H1 (cell line): Measurements from ENCODE around the gene LRG1. TPM values are rescaled to one million over a fixed set of nuclear protein-coding genes. Genes with fewer than 3 reads are reported as not detected.

Source experiments
- CTCF ChIA-PET: fragments of 300-600 bp; sonication (Branson Sonifier 250); formaldehyde crosslinking; loops from one replicate; lab custom pipeline; 2021; ENCODE audit not compliant: partially characterized antibody; lab: Charles Lee
- POLR2A ChIA-PET: fragments of 300-600 bp; sonication (Branson Sonifier 250); formaldehyde crosslinking; loops from one replicate; lab custom pipeline; 2021; ENCODE audit warnings: inconsistent platforms; ENCODE audit not compliant: partially characterized antibody; lab: Charles Lee
- DNase-seq, 2 experiments: peaks; one replicate each; pipeline versions ENCODE4 v3.0.0 to v3.0.0-alpha.2; 2010 to 2022; ENCODE audit warnings: low spot score in 2 of 2, low read depth in 1 of 2, mixed read lengths in 1 of 2
- FAIRE-seq: peaks from 2 replicates; lab custom pipeline; 2011; peaks lifted over from hg19 to GRCh38; lab: Jason Lieb, UNC
- H2AFZ ChIP-seq: 2 replicates; pipeline ENCODE4 v1.8.1; 2012; ENCODE audit warnings: low read length, inconsistent platforms
- H2AK5ac ChIP-seq: 2 replicates; pipeline ENCODE4 v1.6.1; 2013; ENCODE audit warnings: low read depth, low read length
- H2BK120ac ChIP-seq: replicated peaks from 2 replicates; pipeline ENCODE3; 2013; ENCODE audit warnings: low read depth, low read length, inconsistent platforms
- H2BK12ac ChIP-seq: 2 replicates; pipeline ENCODE4 v1.6.1; 2013; ENCODE audit warnings: low read depth, low read length
- H2BK15ac ChIP-seq: 2 replicates; pipeline ENCODE4 v1.6.1; 2013; ENCODE audit warnings: low read length
- H2BK20ac ChIP-seq: 2 replicates; pipeline ENCODE4 v1.6.1; 2013; ENCODE audit warnings: low read length
- H2BK5ac ChIP-seq: 2 replicates; pipeline ENCODE4 v1.6.1; 2013; ENCODE audit warnings: low read depth, low read length
- H3K14ac ChIP-seq: 2 replicates; pipeline ENCODE4 v1.6.1; 2013; ENCODE audit warnings: inconsistent platforms; ENCODE audit not compliant: insufficient read length
- H3K18ac ChIP-seq: 2 replicates; pipeline ENCODE4 v1.6.1; 2013; ENCODE audit warnings: low read length; ENCODE audit errors: extremely low read depth
- H3K23ac ChIP-seq: 2 replicates; pipeline ENCODE4 v1.6.1; 2013; ENCODE audit warnings: inconsistent platforms; ENCODE audit not compliant: insufficient read length
- H3K23me2 ChIP-seq: 2 replicates; pipeline ENCODE4 v1.6.1; 2013; ENCODE audit warnings: low read depth, low read length
- H3K27ac ChIP-seq: 2 replicates; pipeline ENCODE4 v1.6.1; 2011; ENCODE audit warnings: low read depth, low read length, inconsistent platforms
- H3K27me3 ChIP-seq, 4 experiments: replicated peaks in 1 of 4; 1 replicate in 1 of 4; 2 replicates in 3 of 4; pipeline versions ENCODE4 v1.6.1 to v1.8.1; 2011 to 2013; ENCODE audit warnings: low read length in 3 of 4, mild to moderate bottlenecking in 3 of 4, inconsistent platforms in 2 of 4, mixed read lengths in 2 of 4, moderate library complexity in 1 of 4; ENCODE audit not compliant: control insufficient read depth in 3 of 4, insufficient read depth in 3 of 4; ENCODE audit errors: extremely low read depth in 1 of 4
- H3K36me3 ChIP-seq, 4 experiments: 2 replicates each; pipeline versions ENCODE4 v1.6.1 to v1.8.1; 2011 to 2013; ENCODE audit warnings: mild to moderate bottlenecking in 4 of 4, low read length in 3 of 4, moderate library complexity in 2 of 4, control low read depth in 1 of 4, inconsistent platforms in 1 of 4; ENCODE audit not compliant: insufficient read depth in 4 of 4, control insufficient read depth in 2 of 4
- H3K4ac ChIP-seq: replicated peaks from 2 replicates; pipeline ENCODE3; 2013; ENCODE audit warnings: low read length, low read depth, mixed read lengths, inconsistent platforms; ENCODE audit not compliant: insufficient read length
- H3K4me1 ChIP-seq, 4 experiments: replicated peaks in 1 of 4; 1 replicate in 1 of 4; 2 replicates in 3 of 4; pipeline versions ENCODE4 v1.6.1 to v1.8.1; 2011 to 2013; ENCODE audit warnings: low read length in 3 of 4, inconsistent platforms in 2 of 4, mixed read lengths in 1 of 4; ENCODE audit not compliant: insufficient read depth in 4 of 4, control insufficient read depth in 3 of 4
- H3K4me2 ChIP-seq, 2 experiments: 2 replicates each; pipeline versions ENCODE4 v1.6.1 to v1.8.1; 2011 to 2013; ENCODE audit warnings: low read depth in 2 of 2, low read length in 2 of 2, control low read depth in 1 of 2, inconsistent platforms in 1 of 2, mild to moderate bottlenecking in 1 of 2; ENCODE audit not compliant: insufficient read depth in 1 of 2
- H3K4me3 ChIP-seq, 4 experiments: fragments of 200-600, 300-600 bp in 1 of 4; sonication (generic), shearing (Covaris generic), sonication (Bioruptor Twin) in 1 of 4; 2 replicates each; pipeline versions ENCODE4 v1.5.1 to v1.8.1; 2011 to 2016; ENCODE audit warnings: low read length in 4 of 4, low read depth in 3 of 4, control low read depth in 2 of 4, inconsistent platforms in 2 of 4, mild to moderate bottlenecking in 2 of 4, mixed read lengths in 1 of 4, moderate library complexity in 1 of 4; ENCODE audit not compliant: insufficient read depth in 2 of 4; ENCODE audit errors: extremely low read depth in 1 of 4
- H3K56ac ChIP-seq: replicated peaks from 2 replicates; pipeline ENCODE3; 2013; ENCODE audit warnings: low read depth, mild to moderate bottlenecking, mixed read lengths, low read length, inconsistent platforms; ENCODE audit not compliant: insufficient read length
- H3K79me1 ChIP-seq: 2 replicates; pipeline ENCODE4 v1.6.1; 2013; ENCODE audit warnings: low read depth, low read length, control low read depth
- H3K79me2 ChIP-seq, 2 experiments: 2 replicates each; pipeline versions ENCODE4 v1.6.1 to v1.8.1; 2012 to 2013; ENCODE audit warnings: low read length in 2 of 2, mild to moderate bottlenecking in 2 of 2, inconsistent platforms in 1 of 2; ENCODE audit not compliant: insufficient read depth in 2 of 2, control insufficient read depth in 1 of 2
- H3K9ac ChIP-seq, 4 experiments: replicated peaks in 1 of 4; 1 replicate in 1 of 4; 2 replicates in 3 of 4; pipeline versions ENCODE4 v1.6.1 to v1.8.1; 2011 to 2013; ENCODE audit warnings: low read depth in 3 of 4, low read length in 3 of 4, control low read depth in 2 of 4, mild to moderate bottlenecking in 2 of 4, moderate library complexity in 2 of 4, inconsistent platforms in 1 of 4; ENCODE audit errors: extremely low read depth in 1 of 4
- H3K9me3 ChIP-seq, 2 experiments: 2 replicates each; pipeline versions ENCODE4 v1.6.1 to v1.8.1; 2012 to 2013; ENCODE audit warnings: mild to moderate bottlenecking in 2 of 2, moderate library complexity in 2 of 2, control low read depth in 1 of 2, inconsistent platforms in 1 of 2, low read depth in 1 of 2, low read length in 1 of 2, mixed read lengths in 1 of 2; ENCODE audit not compliant: insufficient read depth in 2 of 2
- H4K20me1 ChIP-seq, 2 experiments: replicated peaks in 1 of 2; 2 replicates each; pipeline versions ENCODE3 to v1.8.1; 2011 to 2013; ENCODE audit warnings: inconsistent platforms in 2 of 2, low read length in 2 of 2, mild to moderate bottlenecking in 1 of 2; ENCODE audit not compliant: insufficient read depth in 2 of 2, control insufficient read depth in 1 of 2
- H4K5ac ChIP-seq: 2 replicates; pipeline ENCODE4 v1.6.1; 2013; ENCODE audit warnings: low read length, low read depth, mixed read lengths, inconsistent platforms; ENCODE audit not compliant: insufficient read length
- H4K8ac ChIP-seq: 2 replicates; pipeline ENCODE4 v1.8.0; 2013; ENCODE audit warnings: mild to moderate bottlenecking, moderate library complexity, low read length, inconsistent platforms; ENCODE audit not compliant: insufficient read depth; ENCODE audit errors: extremely low read depth
- H4K91ac ChIP-seq: replicated peaks from 2 replicates; pipeline ENCODE3; 2013; ENCODE audit warnings: low read length, mixed read lengths, inconsistent platforms; ENCODE audit not compliant: insufficient read length
- BCL11A ChIP-seq, 2 experiments: IDR thresholded peaks; one replicate each; pipeline ENCODE4 v1.6.1; 2011; ENCODE audit warnings: low read depth in 2 of 2, low read length in 2 of 2, mild to moderate bottlenecking in 2 of 2
- EZH2 ChIP-seq: fragments of 200-600 bp; sonication (generic); IDR thresholded peaks from 2 replicates; pipeline ENCODE4 v1.7.1; 2012; ENCODE audit warnings: low read depth, mild to moderate bottlenecking, moderate library complexity, low read length, inconsistent platforms; ENCODE audit not compliant: severe bottlenecking
- GTF2F1 ChIP-seq: IDR thresholded peaks from 2 replicates; pipeline ENCODE4 v1.6.1; 2012; ENCODE audit warnings: low read depth, low read length, improper control_type of control experiment, borderline replicate concordance
- HDAC6 ChIP-seq: IDR thresholded peaks from one replicate; pipeline ENCODE4 v1.7.1; 2012; ENCODE audit warnings: low read depth, mild to moderate bottlenecking, inconsistent platforms, low read length, moderate library complexity
- RAD21 ChIP-seq, 2 experiments: IDR thresholded peaks in 1 of 2; conservative IDR thresholded peaks in 1 of 2; 2 replicates each; pipeline ENCODE4 v1.6.1; 2011; ENCODE audit warnings: low read depth in 2 of 2, low read length in 2 of 2, improper control_type of control experiment in 1 of 2, inconsistent platforms in 1 of 2, mild to moderate bottlenecking in 1 of 2, moderate library complexity in 1 of 2
- SIRT6 ChIP-seq: IDR thresholded peaks from one replicate; pipeline ENCODE4 v1.7.1; 2012; ENCODE audit warnings: low read length, inconsistent platforms
- YY1 ChIP-seq: IDR thresholded peaks from 2 replicates; pipeline ENCODE4 v1.6.1; 2011; ENCODE audit warnings: low read depth, mild to moderate bottlenecking, low read length
- WGBS, 2 experiments: shearing (Covaris generic) in 1 of 2; methylation state at CpG; one replicate each; pipeline versions ENCODE4 v1.1.6 to v1.1.7; 2013 to 2015; ENCODE audit warnings: low lambda C conversion rate in 2 of 2, mixed read lengths in 2 of 2, inconsistent platforms in 1 of 2, low coverage in 1 of 2, missing lambda C conversion rate in 1 of 2; ENCODE audit not compliant: insufficient replicate concordance in 2 of 2, insufficient coverage in 1 of 2, insufficient read length in 1 of 2; ENCODE audit errors: extremely low coverage in 1 of 2, missing lambda C conversion rate in 1 of 2; 5-methylcytosine and 5-hydroxymethylcytosine counted together
- polyA plus RNA-seq, 7 experiments: library from polyadenylated mRNA; depleted of rRNA in 3 of 7; stranded (reverse) in 5 of 7; unstranded in 2 of 7; fragments of >200 nt in 5 of 7; fragments of 200-250 nt in 2 of 7; gene quantifications; 1 replicate in 5 of 7; 2 replicates in 1 of 7; 4 replicates in 1 of 7; pipeline versions ENCODE4 v1.2.1 to v1.2.3, GENCODE V29; 2011 to 2013; ENCODE audit warnings: missing spikeins in 2 of 7, mixed read lengths in 2 of 7
- total RNA-seq: library from RNA; stranded (reverse); fragmentation: NEBNext Ultra II Directional; extraction: Animal tissue kit (Norgen Biotek cat#: 25700); gene quantifications from 2 replicates; pipeline ENCODE4 v1.2.1, GENCODE V29; 2021

Gene LRG1
- total and polyA plus RNA-seq, 2 of the 8 experiments (the other 6 are each of a cell fraction or from before 2014, with no cell fraction given): 0.48 to 0.79 TPM

DNA sequence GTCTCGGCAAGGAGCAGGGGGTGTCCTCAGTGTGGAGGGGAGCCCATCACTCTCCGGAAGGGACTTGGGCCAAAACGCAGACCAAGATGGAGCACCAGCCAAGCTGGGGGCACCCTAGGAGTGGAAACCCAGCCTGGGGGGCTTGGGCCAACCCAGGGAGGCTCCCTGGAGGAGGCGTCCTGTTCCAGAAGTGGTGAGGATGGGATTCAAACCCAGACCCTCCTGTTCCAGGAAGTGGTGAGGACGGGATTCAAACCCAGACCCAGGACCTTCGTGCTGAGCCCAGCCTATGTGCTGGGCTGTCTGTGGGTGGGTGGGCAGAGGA lies 20.7 kb downstream of the LRG1 start:
- Histone ChIP-seq H3K14ac (no peak overlapping the region), H4K91ac (no peak overlapping the region), H3K4me1 (peaks cover 0 to 3% (median under 1%) of the 10 kb centered on the region in 4 experiments; a peak in 4 of 7 replicates), H3K4ac (no peak overlapping the region), H4K8ac (0 out of 2 replicates have a peak overlapping the region, but pooled peaks have one; percentile 85), H2AFZ (no peak overlapping the region), H3K9ac (no peak overlapping the region), H3K4me2 (no peak overlapping the region), H2BK20ac (0 out of 2 replicates have a peak overlapping the region, but pooled peaks have one; percentile 8), H3K9me3 (no peaks in the 10 kb centered on the region), H2AK5ac (no peak overlapping the region), H3K23ac (no peak overlapping the region), H4K20me1 (no peaks in the 10 kb centered on the region), H3K23me2 (no peaks in the 10 kb centered on the region), H2BK12ac (0 out of 2 replicates have a peak overlapping the region, but pooled peaks have one; percentile 9), H2BK5ac (no peak overlapping the region), H4K5ac (no peak overlapping the region), H3K27me3 (peaks cover 0 to 22% (median 15%) of the 10 kb centered on the region in 4 experiments; a peak in 5 of 7 replicates), H3K56ac (no peak overlapping the region), H3K4me3 (no peak overlapping the region), H2BK120ac (no peak overlapping the region), H3K79me1 (no peaks in the 10 kb centered on the region), H3K18ac (no peak overlapping the region), H2BK15ac (peak overlapping the region; percentile 53; the same call in 1 of the 2 replicates), H3K36me3 (no peaks in the 10 kb centered on the region), H3K27ac (no peak overlapping the region), H3K79me2 (no peaks in the 10 kb centered on the region)
- CTCF ChIA-PET: interaction anchor here (8.9 kb wide), 1 partner anchor 18 kb away, joined by 174 read pairs; the partner anchor contains the start of genes LRG1 and PLIN5
- 93% methylated on average over 6 of the region's 6 CpGs; no CpG with 5 or more reads in 1 of the 2 experiments for WGBS, 2 experiments
- TF ChIP-seq HDAC6 (no peak), SIRT6 (no peak), BCL11A (IDR thresholded peaks at IDR 0.05; ENCODE audit: low read depth in 2 of 2, low read length in 2 of 2) (no peak), GTF2F1 (no peak), YY1 (no peak), EZH2 (no peak), RAD21 (IDR thresholded peaks at IDR 0.05 in 1 of 2, conservative IDR thresholded peaks at IDR 0.05 in 1 of 2; ENCODE audit: low read depth in 2 of 2, low read length in 2 of 2) (no peak)
- no peak for FAIRE-seq
- no peak for DNase-seq
- POLR2A ChIA-PET: interaction anchor here (1.2 to 3.8 kb wide), 5 partner anchors 11 to 114 kb away, joined by 3 to 27 read pairs (median 4); partner anchors contain the start of gene PLIN5
